MM.1S (cell line): ENCODE results near the gene METTL16.

Experiments
- CTCF ChIP-seq: fragments of 300-600 bp; sonication (generic); IDR thresholded peaks from 2 replicates; pipeline ENCODE4 v1.5.1; 2016; ENCODE audit warnings: antibody characterized with exemption, low read length, mixed read lengths
- EZH2 ChIP-seq: fragments of 300-600 bp; sonication (generic); optimal IDR thresholded peaks from 2 replicates; pipeline ENCODE3; 2017; ENCODE audit warnings: low read depth, mild to moderate bottlenecking, antibody characterized with exemption, low read length, mixed read lengths
- EZH2phosphoT487 ChIP-seq: fragments of 300-600 bp; sonication (generic); IDR thresholded peaks from 2 replicates; pipeline ENCODE4 v1.6.1; 2018; ENCODE audit warnings: antibody characterized with exemption, low read length

GRCh38 chr17:2398182-2398581, 113.5 kb downstream of the METTL16 start:
- TF ChIP-seq CTCF (no peak), EZH2phosphoT487 (no peak), EZH2 (no peak)
